Dedifferentiated amniotic fluid mesenchymal stem cell (primary cell): ENCODE results near the gene SCTR.
"Not testable (repeated sequence)": the region's sequence is repeated elsewhere in the genome, so short reads cannot be mapped to it uniquely, and the experiment has no call there.

Experiments used
- DNase-seq: peaks from one replicate; pipeline ENCODE4 v3.0.0-alpha.2; 2016; ENCODE audit errors: extremely low spot score

The SCTR gene

GRCh38 chr2:119415630-119416029, 108.7 kb downstream of the SCTR start:
- DNase-seq: no peak

DNA sequence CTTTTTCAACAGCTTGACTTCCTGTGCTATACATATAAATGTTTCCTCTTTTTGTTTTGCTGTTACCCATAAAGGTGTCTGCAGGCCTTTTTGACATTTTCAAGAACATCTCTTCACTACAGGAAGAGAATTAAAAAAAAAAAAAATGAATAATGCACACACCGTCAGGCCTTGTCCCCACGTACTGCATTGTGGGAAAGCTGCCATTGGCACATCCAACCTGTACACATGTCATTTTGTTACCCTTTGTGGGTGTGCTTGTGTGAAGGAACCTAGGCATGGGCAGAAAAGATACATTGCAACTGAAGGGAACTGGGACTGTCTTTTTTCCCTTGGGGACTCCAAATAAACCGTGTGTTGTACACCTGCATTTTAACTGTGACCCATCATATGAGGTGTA, 109.4 kb downstream of the SCTR start:
- no peak for DNase-seq

- DNase-seq: no peak
These were observed 114.8 kb downstream of the SCTR start for GRCh38 chr2:119409506-119409905.

DNA sequence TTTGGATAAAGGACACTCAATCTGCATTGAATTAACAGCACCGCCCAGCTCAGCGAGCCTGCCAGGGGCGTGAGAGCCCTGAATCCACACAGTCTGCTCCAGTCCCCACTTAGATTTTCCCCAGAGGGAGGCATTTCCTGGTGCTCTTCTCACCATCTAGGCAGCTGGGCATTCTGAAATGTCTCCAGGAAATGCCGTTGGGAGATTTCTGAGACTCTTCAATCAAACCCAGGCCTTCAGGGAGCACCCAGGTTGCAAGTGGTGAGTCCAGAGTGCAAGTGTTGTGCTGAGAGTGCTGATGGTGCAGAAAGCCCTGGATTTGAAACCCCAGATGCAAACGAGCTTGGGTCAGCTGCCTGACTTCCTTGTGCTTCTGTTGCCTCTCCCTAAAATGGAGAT, 116.1 kb downstream of the SCTR start:
- no peak for DNase-seq

- peak; percentile 66 for DNase-seq
These were observed 116.7 kb downstream of the SCTR start for GRCh38 chr2:119407430-119408220.

DNA sequence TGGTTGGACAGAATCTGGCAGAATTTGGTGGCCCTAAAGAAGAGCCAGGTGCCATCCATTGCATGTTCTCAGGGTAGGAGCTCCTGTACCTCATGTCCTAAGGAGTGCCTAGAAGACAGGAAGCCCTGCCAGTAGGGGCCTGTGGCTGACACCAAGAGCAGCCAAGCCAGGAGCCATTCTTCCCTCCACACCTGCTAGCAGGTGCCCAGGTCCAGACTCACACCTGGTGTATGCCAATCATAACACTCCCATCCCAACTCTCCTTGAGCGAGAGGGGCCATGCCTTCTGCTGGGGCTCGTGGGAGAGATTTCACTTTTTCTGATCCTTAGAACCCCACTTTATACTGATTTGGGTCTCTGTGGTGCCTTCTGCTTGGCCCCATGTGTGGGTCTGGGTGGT, 119.1 kb downstream of the SCTR start:
- no peak for DNase-seq

GRCh38 chr2:119403618-119404017, 120.7 kb downstream of the SCTR start:
- DNase-seq: not testable (repeated sequence)

GRCh38 chr2:119402645-119403560, 121.4 kb downstream of the SCTR start:
- no peak for DNase-seq

DNA sequence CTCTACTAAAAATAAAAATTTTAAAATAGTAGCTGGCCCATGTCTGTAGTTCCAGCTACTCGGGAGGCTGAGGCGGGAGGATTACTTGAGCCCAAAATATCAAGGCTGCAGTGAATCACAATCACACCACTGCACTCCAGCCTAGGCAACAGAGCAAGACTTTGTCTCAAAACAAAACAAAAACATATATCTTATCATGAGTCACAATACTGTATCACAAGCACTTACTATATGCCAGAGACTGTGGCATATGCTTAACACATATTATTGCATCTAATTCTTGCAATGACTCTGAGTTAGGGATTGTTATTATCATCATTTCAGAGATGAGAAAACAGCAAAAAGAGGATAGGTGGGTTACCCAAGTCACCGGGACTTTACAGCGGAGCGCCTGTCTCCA, 122.2 kb downstream of the SCTR start:
- no peak for DNase-seq

DNA sequence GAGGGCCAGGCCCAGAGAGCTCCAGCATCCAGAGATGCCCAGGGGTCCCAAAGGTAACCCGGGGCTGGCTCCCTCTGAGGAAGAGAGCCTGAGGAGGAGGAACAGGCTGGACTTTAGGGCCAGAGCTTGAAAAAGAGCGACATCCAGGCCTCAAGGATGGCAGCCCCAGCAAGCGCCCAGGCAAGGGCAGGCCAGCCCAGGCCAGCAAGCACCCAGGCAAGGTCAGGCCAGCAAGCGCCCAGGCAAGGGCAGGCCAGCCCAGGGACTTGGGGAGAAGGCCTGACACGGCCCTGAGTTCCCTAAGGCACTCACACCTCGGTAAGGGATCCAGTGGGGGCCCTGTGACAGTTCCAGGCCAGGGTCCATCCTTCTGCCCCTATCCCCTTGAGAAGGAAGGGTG, 127.1 kb downstream of the SCTR start:
- DNase-seq: no peak

GRCh38 chr2:119393971-119394748, 130.1 kb downstream of the SCTR start:
- no peak for DNase-seq
